NCI-H128 (cell line): Measurements from ENCODE around the gene ACSF2.

Source experiments
- DNase-seq: peaks from one replicate; lab custom pipeline; 2025; ENCODE audit not compliant: unreplicated experiment; lab: John Stamatoyannopoulos, UW

Gene ACSF2

DNA sequence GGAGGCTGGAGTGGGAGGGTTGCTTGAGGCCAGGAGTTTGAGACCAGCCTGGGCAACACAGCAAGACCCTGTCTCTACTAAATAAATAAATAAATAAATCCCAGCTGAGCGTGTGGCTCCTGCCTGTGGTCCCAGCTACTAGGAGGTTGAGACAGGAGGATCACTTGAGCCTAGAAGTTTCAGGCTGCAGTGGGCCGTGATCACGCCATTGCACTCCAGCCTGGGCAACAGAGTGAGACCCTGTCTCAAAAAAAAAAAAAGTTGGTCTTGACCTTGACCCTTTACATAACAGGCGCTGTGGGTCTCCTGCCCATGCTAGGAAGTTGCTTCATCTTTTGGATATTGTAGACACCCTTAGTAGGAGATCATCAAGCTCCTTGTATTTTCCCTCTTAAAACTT is 11.4 kb downstream of the ACSF2 start:
- no peak for DNase-seq

DNA sequence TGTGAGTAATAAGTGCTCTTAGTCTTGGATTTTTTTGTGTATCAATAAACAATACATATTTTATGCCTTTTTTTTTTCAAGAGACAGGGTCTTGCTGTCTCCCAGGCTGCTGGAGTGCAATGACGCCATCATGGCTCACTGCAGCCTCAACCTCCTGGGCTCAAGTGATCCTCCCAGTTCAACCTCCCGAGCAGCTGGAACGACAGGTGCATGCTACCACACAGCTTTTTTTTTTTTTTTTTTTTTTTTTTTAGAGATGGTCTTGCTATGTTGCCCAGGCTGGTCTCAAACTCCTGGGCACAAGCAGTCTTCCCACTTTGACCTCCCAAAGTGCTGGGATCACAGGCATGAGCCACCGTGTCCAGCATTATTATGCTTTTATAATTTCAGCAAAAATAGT is 13.0 kb downstream of the ACSF2 start:
- DNase-seq = no peak

DNA sequence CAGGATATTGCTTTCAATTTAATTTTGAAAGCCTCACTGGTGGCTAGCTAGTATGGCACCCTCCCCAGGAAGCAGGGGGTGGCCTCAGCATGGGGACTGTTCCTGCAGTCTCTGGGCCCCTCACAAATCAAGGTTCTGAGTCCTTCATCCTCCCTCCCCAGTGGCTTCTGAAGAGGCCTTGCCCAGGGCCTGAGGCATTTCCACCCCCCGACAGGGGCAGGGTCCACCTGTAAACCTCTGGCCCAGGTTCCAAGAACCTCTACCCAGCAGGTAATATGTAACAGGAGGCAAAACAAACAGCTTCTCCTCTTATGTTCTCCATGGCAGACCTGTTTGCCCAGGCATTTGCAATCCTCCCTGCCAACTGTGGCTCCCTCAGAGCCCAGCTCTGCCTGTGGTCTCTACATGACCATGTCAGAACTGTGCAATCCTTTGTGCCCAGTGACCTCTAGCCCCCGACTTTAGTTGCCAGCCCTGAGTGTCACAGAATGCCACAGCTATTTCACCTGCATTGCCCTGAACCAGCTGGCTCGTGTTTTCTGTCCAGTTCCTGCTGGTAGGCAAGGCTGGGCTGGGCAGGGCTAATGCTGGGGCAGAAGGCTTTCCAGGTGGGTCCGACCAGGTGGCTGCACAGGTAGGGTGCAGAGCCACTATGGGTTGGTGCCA is 14.3 kb downstream of the ACSF2 start:
- no peak for DNase-seq

DNA sequence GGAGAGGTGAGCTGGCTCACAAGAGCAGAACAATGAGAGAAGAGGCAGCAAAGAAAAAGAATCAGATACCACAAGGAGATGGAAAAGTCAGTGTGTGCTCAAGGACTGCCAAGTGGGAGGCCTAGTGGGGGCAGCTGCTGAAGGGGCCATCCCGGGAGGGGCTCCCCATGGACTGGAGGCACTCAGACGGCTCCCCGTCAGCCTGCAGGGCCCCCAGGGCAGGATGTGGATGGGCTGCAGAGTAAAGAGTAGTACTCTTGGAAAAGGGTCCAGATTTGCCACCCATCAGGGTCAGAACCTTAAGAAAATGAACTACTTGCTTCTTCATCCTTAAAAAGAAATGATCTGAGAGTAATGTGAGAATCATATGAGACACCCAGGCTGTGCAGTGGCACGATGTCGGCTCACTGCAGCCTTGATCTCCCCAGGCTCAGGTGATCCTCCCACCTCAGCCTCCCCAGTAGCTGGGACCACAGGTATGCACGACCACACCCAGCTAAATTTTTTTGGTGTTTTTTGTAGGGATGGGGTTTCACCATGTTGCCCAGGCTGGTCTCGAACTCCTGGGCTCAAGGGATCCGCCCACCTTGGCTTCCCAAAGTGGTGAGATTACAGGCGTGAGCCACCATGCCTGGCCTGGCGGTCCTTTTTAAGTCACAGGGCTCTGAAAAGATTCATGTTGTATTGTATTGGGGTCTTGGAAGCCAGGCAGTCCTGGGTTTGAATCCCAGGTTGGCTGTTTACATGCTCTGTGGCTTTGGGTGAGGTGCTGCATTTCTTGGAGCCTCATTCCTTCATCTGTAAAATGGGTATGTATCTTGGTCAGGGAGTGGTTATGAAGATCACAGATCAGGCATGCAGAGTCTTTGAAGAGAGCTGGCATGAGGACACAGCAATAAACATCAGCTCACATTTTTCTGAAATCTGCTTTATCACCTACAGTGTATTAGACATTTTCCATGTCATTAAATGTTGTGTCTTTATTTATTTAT is 15.1 kb downstream of the ACSF2 start:
- DNase-seq = no peak

DNA sequence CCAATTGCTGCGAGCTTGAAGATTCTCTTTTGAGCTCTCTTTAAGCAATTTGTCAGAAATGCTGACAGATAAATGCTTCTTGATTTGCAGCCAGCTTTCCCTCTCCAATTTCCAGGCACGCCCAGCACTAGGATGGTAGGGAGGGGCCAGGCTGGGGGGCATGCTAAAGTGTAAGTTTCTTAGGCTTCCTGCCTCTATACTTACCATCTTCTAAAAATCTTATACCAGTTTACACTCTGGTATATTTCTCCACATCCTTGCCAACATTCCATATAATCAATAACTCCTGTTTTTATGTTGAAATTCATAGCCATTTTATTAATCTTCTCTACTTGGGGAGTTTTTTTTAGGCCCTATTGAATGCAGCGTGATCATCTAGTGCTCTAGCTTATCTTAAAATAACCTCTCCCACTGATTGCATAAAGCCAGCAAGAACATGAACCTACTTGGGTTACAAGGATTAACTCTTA is 17.5 kb downstream of the ACSF2 start:
- no peak for DNase-seq

DNA sequence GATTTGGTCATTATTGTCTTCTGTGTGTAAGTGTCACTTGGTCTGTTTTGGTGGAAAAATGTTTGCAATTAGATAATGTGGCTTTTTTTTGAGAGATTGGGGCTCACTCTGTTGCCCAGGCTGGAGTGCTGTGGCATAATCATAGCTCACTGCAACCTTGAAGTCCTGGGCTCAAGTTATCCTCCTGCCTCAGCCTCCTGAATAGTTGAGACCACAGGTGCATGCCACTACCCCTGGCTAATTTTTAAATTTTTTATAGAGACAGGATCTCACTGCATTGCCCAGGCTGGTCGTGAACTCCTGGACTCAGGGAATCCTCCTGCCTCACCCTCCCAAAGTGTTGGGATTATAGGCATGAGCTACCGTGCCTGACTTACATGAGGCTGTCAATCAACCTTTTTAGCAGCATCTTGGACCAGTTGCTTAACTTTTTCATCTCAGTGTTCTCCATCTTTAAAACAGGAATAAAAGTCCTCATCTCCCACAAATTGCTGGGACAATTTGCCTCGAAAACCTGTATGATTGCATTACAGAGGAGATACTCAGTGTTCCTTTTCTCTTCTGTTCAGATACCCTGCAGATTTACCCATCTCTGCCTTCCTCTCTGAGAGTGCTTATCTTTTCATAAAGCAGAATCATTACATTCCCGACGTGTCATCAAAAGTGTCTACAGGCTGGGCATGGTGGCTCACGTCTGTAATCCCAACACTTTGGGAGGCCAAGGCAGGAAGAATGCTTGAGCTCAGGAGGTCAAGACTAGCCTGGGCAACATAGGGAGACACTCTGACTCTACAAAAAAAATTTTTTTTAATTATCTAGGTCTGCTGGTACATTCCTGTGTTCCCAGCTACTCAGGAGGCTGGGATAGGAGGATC is 19.1 kb downstream of the ACSF2 start:
- no peak for DNase-seq

DNA sequence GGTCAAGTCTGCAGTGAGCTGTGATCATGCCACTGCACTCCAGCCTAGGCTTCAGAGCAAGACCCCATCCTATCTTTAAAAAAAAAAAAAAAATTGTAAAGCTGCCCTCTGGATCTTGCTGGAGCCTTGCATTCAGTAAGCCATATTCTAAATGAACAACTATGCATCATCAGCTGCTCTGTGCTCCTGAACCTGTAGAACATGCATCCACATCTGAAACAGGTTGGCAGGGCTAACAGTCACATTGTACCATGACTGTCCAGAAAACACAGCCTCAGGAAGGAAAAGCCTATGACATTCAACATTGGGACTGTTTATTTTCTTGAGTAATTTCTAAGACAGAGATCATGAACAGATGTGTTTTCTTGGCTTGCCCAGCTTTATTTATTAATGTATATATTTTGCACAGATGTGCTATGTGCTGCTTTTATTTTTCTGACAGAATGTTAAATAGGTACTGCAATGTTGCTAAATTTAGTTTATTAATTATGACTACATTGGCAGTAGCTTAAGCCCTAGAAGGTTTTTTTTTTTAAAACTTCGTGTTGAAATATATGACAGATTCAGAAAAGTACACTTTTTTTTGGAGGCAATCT is 19.8 kb downstream of the ACSF2 start:
- DNase-seq = no peak

DNA sequence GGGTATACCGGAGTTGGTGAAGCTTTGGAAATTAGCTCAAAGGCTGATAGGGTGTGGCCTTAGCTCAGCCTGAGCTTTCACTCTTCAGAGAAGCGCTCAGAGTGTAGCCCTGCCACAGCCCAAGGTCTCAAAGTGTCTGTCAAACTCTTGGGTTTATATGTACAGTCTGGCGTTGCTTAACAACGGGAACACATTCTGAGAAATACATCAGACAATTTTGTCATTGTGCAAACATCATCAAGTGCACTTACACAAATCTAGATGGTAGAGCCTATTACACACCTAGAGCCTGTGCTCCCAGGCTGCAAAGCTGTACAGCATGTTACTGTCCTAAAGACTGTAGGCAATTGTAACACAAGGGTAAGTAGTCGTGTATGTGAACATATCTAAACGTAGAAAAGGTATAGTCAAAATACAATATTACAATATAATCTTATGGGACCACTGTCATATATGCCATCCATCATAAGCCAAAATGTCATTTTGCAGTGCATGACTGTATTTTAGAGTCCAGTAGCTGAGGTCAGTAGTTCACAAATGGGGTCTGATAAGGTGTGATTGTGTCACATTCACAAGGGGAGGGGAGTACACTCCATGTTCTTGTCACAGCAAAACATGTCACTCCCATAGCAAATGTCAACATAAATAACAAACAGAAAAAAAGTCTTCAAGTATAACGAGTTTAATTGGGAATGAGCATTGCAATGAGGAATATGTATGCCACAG is 22.0 kb downstream of the ACSF2 start:
- no peak for DNase-seq

DNA sequence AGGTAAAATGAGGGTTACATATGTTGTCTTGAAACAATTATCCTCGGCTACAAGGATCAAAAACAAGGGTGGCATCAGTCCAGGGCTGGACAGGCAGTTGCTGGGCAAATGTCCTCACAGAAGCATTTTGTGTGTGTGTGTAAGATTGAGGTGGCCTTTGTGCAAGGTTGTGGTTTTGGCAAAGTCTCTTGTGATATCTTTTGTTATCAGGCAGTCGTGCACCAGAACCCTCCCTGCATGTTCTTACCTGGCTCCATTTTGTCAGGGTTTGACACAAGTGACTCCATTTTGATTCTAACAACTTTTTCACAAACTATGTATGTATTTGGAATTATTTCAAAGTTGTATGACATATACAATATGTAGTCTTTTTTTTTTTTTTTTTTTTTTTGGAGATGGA is 22.6 kb downstream of the ACSF2 start:
- no peak for DNase-seq

DNA sequence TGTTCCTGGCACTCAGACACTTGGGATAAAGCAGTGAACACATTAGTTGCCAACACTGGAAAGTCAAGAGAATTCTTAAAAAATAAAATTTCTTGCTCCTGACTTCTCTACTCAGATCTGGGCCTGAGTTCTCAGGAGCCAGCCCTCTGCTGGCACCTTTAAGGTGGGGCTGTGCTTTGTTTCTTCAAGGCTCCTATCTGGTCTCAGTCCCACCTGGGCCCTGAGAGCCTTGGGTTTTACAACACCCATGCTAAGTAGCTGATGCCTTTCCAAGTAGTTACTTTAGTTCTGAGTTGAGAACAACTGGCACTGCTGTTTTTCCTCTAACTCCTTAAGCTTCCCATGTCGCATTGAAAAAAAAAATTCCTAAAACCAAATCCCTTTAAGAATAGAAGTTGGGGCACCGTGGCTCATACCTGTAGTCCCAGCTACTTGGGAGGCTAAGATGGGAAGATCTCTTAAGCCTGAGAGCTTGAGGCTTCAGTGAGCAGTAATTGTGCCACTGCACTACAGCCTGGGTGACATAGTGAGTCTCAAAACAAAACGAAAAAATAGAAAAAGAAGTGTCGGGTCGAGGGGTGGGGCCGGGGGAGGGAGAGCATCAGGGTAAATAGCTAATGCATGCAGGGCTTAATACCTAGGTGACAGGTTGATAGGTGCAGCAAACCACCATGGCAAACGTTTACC is 26.1 kb downstream of the ACSF2 start:
- no peak for DNase-seq

DNA sequence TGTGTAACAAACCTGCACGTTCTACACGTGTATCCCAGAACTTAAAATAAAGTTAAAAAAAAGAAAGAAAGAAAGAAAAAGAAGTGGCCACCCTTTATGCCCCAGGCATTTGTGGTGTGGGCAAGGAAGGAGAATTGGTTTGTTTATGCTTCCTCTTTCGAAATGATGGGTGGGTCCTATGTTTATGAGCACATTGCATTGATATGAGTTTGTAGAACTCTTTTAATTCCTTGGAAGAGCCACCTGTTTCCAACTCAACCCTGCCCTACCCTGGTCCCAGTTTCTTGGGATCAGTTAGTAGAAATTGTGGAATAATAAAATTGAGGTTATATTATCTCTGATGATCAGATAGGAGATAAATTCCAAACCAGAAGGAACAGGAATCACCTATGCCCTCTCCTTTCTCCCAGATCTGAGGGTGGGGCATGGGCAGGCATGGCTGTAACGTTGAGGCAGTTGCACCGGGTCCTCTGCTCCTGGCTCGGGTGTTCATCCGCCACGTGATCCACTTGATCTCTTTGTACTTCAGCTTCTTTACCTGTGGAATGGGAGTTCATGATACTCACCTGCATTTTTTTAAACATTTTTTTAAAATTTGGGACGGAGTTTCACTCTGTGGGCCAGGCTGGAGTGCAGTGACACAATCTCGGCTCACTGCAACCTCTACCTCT is 26.7 kb downstream of the ACSF2 start:
- no peak for DNase-seq

DNA sequence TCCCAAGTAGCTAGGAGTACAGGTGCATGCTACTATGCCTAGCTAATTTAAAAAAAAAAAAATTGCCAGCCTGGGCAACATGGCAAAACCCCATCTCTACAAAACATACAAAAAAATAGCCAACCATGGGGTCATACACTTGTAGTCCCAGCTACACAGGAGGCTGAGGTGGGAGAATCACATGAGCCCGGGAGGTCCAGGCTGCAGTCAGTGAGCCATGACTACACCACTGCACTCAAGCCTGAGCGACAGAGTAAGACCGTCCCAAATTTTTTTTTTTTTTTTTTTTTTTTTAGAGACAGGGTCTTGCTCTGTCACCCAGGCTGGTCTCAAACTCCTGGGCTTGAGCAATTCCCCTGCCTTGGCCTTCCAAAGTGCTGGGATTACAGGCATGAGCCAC is 27.9 kb downstream of the ACSF2 start:
- DNase-seq = no peak

DNA sequence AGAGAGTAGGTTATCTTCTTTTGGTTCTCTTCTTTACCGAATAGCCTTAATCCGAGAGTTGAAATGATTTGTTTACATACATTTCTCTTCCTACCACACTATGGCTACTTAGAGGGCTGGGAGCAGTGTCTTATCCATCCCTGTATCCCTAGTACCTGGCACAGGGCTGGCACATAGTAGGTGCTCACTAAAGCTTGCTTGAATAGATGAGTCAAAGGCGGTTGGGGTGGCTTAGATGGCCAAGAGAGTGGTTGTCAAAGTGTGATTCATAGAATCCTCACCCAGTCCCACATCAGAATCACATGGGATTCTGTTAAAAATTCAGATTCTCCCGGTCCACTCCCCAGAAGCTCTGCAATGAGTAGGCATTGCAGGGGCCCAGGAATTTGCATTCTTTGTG is 31.6 kb downstream of the ACSF2 start:
- no peak for DNase-seq

DNA sequence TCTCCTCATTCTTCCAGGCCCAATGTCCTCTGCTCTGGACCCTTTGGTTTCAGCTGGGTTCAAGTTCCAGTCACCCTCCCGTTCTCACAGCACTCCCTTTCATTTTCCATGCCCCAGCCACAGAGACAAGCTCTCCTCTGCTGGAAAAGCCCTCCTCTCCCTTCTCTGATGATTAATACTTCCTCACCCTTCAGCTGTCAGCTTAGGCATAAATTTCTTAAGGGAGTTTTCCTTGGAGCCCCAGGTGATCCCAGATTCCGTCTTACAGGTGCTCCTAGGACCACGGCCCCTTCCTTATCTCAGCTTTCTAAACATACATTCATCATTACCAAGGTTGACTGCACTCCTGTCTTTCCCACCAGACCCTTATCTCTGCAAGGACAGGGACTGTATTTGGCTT is 32.3 kb downstream of the ACSF2 start:
- DNase-seq = no peak

DNA sequence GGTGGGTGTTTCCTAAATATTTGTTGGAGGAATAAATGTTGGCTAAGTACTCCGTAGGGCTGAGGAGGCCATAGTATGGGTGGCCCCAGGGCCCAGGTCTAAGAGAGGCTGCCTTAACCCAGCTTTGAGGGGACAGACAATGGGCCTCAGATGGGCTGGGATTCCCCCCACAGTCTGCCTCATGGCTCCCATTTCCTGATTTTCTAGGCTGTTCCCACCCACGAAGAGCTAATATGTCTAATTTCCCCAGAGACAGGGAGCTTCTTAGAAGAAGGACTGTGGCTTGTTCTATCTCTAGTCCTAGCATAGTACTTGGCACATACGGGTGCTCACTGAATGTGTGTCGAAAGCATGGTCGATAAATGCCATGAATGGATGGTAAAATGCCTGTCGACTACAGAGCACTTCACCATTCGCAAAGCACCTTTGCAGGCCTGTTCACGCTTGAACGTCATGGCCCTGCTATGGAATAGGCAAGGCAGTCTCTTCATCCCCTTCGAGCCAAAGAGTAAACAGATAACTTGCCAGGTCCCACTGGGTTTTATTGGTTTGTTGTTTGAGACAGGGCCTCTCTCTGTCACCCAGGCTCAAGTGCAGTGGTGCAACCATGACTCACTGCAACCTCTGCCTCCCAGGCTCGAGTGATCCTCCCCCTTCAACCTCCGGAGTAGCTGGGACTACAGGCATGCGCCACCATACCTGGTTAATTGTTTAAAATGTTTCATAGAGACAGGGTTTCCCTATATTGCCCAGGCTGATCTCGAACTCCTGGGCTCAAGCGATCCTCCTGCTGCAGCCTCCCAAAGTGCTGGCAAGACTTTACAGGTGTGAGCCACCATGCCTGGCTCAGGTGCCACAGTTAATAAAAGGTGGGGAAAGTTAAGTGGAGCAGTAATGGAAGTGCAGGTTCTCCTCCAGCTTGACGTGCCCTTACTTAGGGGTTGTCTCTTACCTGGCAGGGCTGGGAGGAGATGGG is 33.0 kb downstream of the ACSF2 start:
- no peak for DNase-seq

DNA sequence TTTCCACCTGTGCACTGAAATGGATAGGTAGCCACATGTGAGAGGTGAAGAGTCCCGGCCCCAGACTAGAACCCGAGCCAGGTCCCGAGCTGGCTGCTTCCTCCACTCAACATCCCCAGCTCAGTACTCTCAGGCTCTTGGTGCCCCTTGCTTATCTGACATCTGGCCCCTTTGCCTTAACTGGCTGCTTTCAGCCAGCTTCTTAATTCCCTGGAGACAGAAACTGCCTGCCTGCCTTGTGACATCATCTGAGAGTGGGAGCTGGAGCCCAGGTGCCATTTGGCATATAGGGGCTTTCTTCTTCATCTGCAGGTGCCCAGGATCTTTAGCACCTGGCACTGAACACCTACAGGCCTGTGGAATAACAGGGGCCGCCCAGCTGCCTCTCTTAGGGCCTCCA is 33.7 kb downstream of the ACSF2 start:
- DNase-seq = no peak

DNA sequence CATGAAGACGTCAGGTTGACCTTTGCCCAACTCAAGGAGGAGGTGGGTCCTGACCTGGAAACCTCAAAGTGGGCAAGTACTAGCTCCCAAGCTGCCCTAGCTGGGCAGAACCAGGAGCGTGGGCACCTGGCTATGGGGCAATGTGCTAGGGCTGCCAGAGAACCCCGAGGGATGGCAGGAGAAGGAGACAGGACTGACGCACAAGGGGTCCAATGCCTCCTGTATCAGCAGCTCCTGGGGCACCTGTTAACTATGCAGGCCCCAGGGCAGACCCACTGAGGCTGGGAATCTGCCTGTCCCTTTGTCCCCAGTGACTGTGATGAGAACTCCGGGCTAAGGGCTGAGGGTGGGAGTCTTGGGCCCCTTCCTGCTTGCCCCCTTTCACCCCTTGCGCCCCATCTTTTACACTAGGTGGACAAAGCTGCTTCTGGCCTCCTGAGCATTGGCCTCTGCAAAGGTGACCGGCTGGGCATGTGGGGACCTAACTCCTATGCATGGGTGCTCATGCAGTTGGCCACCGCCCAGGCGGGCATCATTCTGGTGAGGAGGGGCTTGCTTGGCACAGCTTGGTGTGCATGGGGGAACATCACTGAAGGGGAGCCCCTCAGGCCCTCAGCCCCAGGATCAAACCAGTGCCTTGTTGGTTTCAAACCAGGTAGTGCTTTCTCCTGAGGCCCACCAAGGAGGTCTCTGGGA is 35.0 kb downstream of the ACSF2 start:
- no peak for DNase-seq
